Upper lobe of left lung (tissue), 4 donors: Measurements from ENCODE around the gene BLID.

ENCODE experiments used
- CTCF ChIP-seq, 6 experiments: fragments of 450-650 bp in 4 of 6; fragments of 200-600 bp in 2 of 6; sonication (generic) in 2 of 6; IDR thresholded peaks; one replicate each; pipeline ENCODE4 v1.5.1; 2016 to 2019; ENCODE audit warnings: antibody characterized with exemption in 6 of 6
- EP300 ChIP-seq, 4 donors: sonication (generic); formaldehyde crosslinking; IDR thresholded peaks; one replicate each; pipeline ENCODE4 v1.5.1; 2017; ENCODE audit warnings: antibody characterized with exemption in 4 of 4, control low read depth in 2 of 4
- POLR2A ChIP-seq, 4 donors: fragments of 450-650 bp; IDR thresholded peaks; one replicate each; pipeline ENCODE4 v1.5.1; 2016 to 2017; ENCODE audit warnings: antibody characterized with exemption in 4 of 4, mild to moderate bottlenecking in 2 of 4
- POLR2AphosphoS5 ChIP-seq, 2 donors: sonication (generic); formaldehyde crosslinking; IDR thresholded peaks; one replicate each; pipeline ENCODE4 v1.5.1; 2017; ENCODE audit warnings: antibody characterized with exemption in 2 of 2

DNA sequence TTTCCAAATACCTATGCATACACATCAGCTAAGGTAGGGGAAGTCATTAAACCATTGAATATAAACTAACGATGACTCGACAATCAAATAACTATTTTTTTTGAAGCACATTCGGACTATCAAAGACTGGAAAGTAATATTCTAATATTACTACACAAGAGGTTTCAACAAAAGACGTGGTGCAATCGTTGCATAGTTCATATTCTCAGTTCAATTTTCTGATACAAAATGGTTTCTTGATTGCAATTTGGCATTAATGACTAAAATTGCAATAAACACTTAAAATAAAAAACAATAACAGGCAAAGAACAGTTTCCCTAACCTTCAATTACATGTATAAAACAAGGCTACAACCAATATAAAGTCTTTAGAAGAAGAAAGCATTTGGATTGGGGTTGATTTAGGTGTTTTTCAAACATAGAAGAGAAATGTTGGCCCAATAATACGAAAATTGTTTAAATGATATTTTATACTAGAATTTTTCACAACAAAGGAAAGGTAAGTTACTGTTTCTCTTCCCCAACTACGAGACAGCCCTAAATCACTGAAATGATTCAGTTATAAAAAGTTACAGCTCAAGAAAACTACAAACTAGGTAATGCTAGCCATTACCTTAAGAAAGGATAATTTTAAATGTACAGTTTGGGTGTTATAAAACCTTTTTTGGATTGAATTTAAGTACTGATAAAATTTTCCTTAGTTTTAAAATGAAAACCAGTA is 17.6 kb downstream of the BLID start:
- no peak for TF ChIP-seq POLR2A (IDR thresholded peaks at IDR 0.05)
- no peak for TF ChIP-seq CTCF (IDR thresholded peaks at IDR 0.05)
- TF ChIP-seq POLR2AphosphoS5 (IDR thresholded peaks at IDR 0.05), result no peak
- no peak for TF ChIP-seq EP300 (IDR thresholded peaks at IDR 0.05)
